WERI-Rb-1 (cell line): ENCODE measurements around the gene GGT5.
A peak's percentile ranks its signal among the peaks of the same experiment; 100 is the strongest.

Experiments used
- DNase-seq: peaks from one replicate; pipeline ENCODE4 v3.0.0-alpha.2; 2020
- H3K27ac ChIP-seq: fragments of 250-450 bp; sonication (Bioruptor Pico); 2 replicates; pipeline ENCODE4 v1.5.1; 2020; ENCODE audit warnings: mild to moderate bottlenecking, moderate library complexity
- H3K27me3 ChIP-seq: fragments of 250-450 bp; sonication (Bioruptor Pico); 2 replicates; pipeline ENCODE4 v1.5.1; 2021; ENCODE audit warnings: mild to moderate bottlenecking, low read depth, moderate library complexity; ENCODE audit not compliant: insufficient read depth, severe bottlenecking
- H3K36me3 ChIP-seq: fragments of 250-450 bp; sonication (Bioruptor Pico); 2 replicates; pipeline ENCODE4 v1.5.1; 2020; ENCODE audit warnings: mild to moderate bottlenecking, moderate library complexity
- H3K4me3 ChIP-seq: 2 replicates; pipeline ENCODE4 v1.5.1; 2011; ENCODE audit warnings: low read depth, mild to moderate bottlenecking, control low read depth, low read length
- H3K9me3 ChIP-seq: fragments of 250-450 bp; sonication (Bioruptor Pico); 2 replicates; pipeline ENCODE4 v1.5.1; 2021; ENCODE audit warnings: mild to moderate bottlenecking, moderate library complexity; ENCODE audit not compliant: severe bottlenecking
- TF ChIP-seq, protein P1 (sequence below): IDR thresholded peaks from 2 replicates; pipeline ENCODE4 v1.5.1; 2011; ENCODE audit warnings: low read depth, mild to moderate bottlenecking, control low read depth, inconsistent platforms, low read length

Gene GGT5

DNA sequence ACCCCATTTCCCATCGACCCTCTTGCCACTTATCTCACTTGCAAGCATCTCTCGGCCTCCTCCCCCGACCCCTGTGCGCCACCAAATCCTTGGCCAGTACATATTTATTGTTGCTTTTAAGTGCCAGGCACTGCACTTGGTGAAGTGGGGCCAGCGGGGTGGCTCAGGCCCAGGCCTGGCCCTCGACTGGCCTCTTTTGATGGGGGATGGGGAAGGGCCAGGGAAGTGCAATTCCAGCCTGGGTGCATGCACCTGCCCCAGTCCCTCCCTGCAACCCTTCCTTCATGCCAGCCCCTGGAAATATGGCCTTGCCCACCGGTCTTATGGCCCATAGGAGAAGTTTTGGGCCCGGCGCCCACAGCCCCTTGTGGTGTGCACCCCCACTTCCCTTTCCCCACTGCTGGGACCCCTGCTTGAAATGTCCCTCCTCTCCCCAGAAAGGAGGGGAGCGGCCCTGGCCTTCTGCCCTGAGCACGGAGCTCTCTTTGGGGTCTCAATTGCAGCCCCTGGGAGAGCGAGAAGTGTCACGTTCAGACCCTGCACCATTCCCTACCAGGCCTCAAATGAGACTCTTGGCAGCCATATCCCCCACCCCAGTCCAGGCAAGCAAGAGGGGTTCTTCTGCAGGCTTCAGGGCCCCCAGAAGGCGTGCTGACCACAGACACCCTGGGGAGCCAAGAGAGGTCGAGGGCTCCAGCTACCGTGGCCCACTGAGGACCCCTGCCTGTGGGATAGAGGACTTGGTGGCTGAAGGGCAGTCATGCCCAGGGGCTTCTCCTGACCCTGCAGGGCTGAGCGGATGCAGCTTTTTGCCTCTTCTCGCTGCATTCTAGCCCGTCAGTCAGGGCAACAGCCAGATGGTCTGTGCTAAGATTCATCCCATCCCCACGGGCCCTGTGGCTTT, 62.6 kb downstream of the GGT5 start:
- H3K27me3 ChIP-seq = no peaks in the 10 kb centered on the region
- TF ChIP-seq, protein P1, sequence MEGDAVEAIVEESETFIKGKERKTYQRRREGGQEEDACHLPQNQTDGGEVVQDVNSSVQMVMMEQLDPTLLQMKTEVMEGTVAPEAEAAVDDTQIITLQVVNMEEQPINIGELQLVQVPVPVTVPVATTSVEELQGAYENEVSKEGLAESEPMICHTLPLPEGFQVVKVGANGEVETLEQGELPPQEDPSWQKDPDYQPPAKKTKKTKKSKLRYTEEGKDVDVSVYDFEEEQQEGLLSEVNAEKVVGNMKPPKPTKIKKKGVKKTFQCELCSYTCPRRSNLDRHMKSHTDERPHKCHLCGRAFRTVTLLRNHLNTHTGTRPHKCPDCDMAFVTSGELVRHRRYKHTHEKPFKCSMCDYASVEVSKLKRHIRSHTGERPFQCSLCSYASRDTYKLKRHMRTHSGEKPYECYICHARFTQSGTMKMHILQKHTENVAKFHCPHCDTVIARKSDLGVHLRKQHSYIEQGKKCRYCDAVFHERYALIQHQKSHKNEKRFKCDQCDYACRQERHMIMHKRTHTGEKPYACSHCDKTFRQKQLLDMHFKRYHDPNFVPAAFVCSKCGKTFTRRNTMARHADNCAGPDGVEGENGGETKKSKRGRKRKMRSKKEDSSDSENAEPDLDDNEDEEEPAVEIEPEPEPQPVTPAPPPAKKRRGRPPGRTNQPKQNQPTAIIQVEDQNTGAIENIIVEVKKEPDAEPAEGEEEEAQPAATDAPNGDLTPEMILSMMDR = peak; percentile 48
- H3K4me3 ChIP-seq = peak overlapping the region; percentile 37
- H3K9me3 ChIP-seq = no peaks in the 10 kb centered on the region
- peak; percentile 84 for DNase-seq
- H3K27ac ChIP-seq = peak overlapping the region; percentile 84
- peaks cover 35% of the 10 kb centered on the region for H3K36me3 ChIP-seq

DNA sequence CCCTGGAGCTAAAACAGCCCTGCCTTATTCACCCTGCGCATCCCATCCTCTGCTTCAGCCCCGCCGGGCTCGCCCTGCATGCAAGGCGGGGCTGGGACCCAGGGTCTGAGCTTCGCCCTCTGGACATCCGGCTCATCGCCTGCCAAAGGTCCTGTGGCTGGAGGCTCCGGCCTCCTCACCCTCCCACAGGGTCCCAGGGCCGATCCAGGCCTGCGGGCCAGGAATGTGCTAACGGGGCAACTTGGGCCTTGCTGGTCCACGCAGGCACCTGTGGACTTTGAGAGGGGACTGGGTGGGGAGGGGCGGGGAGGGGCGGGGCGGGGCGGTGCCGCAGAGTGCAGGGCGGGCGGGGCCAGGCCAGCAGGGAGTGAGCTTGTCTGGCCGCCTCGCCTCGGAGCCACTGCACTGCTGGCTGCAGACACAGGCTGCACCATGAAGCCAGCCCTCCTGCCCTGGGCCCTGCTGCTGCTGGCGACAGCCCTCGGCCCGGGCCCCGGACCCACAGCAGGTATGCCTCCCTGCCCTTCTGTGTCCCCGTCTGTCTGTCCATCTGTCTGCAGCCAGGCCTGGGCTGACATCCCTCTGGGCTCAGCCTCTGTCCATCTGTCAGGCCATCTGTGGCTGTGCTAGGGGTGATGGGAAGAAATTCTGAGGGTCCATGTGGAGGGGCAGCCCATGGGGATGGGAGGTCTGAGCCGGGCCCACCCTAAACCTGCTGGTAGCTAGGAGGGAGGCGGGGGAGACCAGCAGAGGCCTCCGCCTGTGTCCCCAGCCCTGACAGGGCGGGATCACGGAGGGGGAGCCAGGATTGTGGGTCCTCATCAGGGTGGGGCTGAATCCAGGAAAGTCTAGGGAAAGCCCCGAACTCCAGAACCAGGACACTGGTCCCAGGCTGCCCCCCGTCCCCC, 63.5 kb downstream of the GGT5 start, which contains the start of gene SUSD2:
TSS of gene SUSD2 (plus strand) at position 400 of the 908 bp plus-strand sequence. CDS start at position 433, 33 bp downstream.
- H3K4me3 ChIP-seq = peak within 1 kb of the TSS; percentile 37
- peak within 1 kb of the TSS; percentile 84 for H3K27ac ChIP-seq
- peaks cover 35% of the 10 kb centered on the region for H3K36me3 ChIP-seq
- DNase-seq = peak; percentile 92
- H3K27me3 ChIP-seq = no peaks in the 10 kb centered on the region
- H3K9me3 ChIP-seq = no peaks in the 10 kb centered on the region
- TF ChIP-seq, protein P1 = no peak

DNA sequence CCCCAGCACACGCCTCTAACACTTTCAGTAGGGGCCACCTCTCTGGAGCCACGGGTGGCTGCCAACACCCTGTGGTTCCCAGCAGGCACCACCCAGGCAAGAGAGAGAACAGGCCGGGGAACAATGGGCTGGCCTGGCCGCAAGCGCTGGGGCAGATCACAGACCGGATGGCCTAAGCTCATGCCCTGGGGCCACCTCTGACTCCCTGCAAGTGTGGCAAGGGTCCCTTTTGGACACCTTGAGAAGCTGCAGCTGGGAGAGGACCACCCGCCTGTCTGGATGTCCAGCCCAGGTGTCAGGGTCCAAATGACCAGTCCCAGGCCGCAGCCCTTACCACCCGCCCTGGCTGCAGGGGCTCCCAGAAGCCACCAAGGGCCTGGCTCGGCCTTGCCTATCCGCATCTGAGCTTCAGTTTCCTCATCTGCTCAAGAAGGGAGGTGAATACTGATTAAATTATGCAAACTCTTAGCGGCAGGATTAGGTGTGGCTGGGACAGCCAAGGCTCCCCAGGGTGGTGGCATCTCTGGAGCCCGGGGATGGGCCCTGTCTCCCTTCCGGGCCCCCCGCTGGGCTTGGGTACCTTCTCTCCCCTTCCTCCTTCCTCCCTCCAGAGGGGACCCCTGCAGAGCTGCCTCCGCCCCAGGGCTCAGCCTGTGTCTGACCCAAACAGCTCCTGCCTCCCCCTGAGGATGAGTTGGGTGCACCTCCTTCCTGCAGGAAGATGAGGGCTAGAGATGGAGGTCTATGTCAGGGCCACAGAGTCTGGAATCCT, 64.4 kb downstream of the GGT5 start:
- H3K4me3 ChIP-seq = no peak overlapping the region; the same call in 1 of the 2 replicates
- no peak for DNase-seq
- H3K9me3 ChIP-seq = no peaks in the 10 kb centered on the region
- H3K27me3 ChIP-seq = no peaks in the 10 kb centered on the region
- peaks cover 35% of the 10 kb centered on the region for H3K36me3 ChIP-seq
- H3K27ac ChIP-seq = peak overlapping the region; percentile 84
- TF ChIP-seq, protein P1 = no peak

DNA sequence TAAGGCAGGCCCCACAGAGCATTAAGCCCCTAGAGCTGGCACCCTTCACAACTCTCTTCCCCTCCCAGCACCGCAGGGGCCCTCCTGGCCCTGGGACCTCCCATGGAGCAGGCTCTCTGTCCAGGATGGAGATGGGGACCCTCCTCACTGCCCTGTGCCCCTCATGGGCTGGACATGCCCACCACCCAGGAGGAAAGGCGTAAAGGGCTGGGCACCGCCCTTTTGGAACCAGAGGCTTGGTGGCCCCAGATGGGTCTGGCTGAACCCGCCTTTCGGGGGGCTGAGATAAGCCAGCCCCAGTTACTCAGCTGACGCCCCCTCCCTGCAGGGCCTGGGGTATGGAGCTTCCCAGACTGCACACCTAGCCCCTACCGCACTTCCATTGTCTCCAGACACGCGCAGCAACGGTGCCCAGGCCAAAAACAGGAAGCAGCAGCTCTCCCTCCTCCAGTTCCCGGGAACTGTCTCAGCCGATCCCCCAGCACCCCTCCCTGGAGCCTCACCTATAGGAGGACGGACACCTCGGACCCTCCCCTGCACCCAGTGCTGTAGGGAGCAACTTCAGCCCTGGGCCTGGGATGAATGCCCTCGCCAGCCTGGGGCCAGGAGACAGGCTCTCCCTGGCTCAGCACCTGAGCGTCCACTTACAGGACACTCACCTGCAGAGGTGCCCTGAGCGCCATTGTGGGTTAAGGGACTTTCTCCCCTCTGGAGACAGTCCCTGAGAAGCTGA, 65.2 kb downstream of the GGT5 start:
- TF ChIP-seq, protein P1 = no peak
- H3K27ac ChIP-seq = peak overlapping the region; percentile 84
- H3K9me3 ChIP-seq = no peaks in the 10 kb centered on the region

More for the DNA sequence above, 65.2 kb downstream of the GGT5 start:
- no peaks in the 10 kb centered on the region for H3K27me3 ChIP-seq
- DNase-seq = no peak
- H3K36me3 ChIP-seq = peaks cover 34% of the 10 kb centered on the region
- no peak overlapping the region for H3K4me3 ChIP-seq
